ENCODE measurements around the gene ZNF580.

Gene ZNF580

DNA sequence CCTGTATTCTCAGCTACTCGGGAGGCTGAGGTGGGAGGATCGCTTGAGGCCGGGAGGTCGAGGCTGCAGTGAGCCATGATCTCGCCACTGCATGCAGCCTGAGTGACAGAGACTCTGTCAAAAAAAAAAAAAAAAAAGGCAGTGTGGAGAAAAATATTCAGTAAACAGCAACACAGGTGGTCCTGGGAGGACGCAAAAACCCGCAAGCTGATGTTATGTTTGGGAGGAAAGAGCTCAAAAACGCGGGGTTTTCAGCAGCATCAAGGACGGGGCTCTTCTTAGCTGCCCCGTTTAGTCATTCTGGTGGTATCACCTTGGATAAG is 15.8 kb upstream of the ZNF580 start:
- no peak for DNase-seq

DNA sequence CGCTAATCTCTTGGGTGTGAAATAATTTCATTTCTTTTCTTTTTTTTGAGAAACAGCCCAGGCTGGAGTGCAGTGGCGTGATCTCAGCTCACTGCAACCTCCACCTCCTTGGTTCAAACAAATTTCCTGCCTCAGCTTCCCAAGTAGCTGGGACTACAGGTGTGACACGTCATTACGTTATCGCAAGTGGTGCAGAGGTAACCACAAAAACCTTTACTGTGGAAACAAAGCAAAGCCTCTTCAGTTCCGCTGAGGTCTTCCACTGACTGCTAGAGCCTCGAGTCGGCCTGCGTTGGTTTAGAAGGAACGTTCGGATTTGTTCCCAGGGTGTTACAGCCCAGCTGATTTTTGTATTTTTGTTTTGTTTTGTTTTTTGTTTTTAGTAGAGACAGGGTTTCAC is 14.5 kb upstream of the ZNF580 start:
- no peak for DNase-seq

DNA sequence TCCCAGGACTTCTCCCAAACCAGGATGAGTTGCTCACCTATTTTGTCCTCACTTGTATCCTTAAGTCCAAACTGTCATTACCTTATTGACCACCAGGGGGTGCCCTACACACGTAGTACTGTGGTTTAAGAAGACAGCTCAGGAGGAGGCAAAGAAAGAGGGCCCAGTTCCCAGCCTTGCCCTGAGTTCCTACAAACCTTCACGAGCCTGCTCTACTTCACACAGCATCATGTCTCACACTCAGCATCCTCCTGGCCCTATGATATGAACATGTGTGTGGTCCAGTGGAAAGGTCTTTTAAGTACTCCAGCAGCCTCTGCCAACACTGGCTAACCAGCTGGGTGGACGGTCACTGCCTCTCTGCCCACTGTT is 8.4 kb upstream of the ZNF580 start:
- DNase-seq = peak; percentile 81

DNA sequence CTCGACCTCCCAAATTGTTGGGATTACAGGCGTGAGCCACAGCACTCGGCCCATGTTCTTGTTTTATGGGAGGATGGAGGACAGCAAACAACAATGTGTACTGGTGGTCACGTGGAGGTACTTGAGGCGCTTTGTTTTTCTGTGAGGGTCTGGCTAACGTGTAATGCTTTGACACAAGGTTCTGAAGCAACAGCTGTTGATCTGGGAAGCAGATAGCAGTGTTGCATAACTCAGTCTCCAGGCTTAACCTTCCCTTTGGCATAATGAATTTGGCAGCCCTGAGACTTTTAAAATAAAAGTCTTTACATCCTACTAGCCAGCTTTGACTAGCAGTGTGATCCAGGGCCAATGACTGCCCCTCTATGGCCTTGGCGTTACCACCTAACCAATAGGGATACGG is 6.9 kb upstream of the ZNF580 start:
- DNase-seq = no peak

DNA sequence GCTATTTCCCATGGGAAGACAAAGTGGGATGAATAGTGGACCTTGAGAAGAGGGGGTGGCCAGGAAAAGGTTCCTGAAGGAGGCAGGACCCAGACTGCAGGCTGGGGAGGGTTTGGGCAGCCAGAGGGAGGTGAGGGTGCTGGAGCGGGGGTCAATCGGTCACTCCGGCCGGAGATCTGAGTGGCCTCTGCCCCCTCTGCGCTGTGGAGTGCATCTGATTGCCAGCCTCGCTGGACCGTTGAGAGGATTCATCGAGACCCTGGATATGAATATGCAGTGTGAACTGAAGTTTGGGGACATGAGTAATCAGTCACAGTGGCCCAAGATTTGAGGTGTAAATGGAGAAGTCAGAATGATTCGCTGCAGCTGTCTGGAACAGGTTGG is 5.5 kb upstream of the ZNF580 start:
- DNase-seq = no peak

DNA sequence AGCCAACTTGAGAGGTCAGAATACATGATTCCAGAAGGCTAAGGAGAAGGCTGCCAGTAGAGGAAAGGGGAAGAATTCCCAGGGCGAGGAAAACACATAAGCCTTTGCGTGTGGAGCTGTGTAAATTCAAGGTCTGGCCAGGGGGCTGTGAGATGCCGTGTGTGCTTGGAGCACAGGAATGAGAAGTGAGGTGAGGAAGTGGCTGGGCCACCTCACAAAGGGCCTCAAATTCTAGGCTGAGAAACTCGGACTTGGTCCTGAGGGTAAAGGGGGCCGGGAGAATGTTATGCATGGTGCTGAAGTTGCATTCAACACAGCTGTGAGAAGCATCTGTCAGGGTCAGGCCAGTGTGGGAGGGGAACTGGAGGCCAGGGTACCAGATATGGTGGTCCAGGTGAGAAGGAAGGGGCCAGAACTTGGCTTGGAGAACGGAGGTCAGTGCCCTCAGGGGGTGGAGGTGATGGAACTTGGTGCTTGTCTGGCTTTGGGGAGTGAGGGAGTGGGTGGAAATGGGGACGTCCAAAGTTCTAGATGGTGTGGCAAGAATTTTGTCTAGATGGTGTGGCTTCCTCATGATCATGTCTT is 4.9 kb upstream of the ZNF580 start:
- DNase-seq = no peak

DNA sequence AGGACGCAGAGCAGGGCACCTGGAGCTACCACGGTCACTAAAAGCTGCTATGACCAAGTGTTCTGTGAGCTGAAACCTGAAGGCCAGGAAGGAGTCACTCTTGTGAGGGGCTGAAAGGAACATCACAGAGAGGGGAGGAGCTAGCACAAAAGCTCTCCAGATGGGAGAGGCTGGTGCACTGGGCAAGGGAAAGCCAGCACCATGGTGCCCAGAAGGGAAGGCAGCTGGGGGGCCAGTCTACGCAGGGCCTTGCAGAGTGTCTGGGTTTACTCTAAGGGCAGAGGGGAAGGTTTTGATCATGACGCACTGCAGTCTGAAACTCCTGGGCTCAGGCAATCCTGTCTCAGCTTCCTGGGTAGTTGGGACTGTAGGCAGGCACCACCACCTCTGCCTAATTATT is 4.1 kb upstream of the ZNF580 start:
- no peak for DNase-seq

DNA sequence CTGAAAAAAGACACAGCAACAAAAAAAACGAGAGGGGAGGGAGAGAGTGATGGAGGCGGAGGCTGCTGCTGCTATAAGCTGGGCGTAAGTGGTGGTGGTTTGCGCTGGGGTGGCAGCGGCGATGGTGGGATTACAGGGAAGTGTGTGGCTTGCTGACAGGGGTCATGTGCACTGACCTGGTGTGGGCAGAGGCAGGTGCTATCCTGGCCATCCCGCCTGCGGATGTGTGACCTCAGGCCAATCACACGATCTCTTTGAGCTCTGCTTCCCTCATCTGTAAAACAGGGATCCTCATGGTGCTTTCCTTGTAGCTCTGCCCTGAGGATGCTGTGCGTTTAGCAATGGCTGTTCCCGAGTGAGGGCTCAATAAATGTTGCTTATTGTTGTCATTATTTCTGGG is 3.3 kb upstream of the ZNF580 start:
- no peak for DNase-seq

DNA sequence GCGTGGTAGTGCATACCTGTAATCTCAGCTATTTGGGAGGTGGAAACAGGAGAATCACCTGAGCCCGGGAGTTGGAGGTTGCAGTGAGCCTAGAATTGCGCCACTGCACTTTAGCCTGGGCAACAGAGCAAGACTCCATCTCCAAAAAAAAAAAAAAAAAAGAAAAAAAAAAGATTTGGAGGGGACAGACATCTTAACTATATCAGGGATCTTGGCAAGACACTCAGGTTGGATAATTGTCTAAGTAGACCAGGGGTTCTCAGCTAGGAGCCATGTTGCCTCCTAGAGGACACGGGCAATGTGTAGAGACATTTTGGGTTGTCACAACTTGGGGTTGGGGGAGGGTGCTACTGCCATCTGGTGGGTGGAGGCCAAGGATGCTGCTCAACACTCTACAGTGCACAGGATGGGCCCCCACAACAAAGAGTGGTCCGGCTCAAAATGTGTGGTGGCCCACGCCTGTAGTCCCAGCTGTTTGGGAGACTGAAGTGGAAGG is 1.9 kb upstream of the ZNF580 start:
- DNase-seq = no peak

DNA sequence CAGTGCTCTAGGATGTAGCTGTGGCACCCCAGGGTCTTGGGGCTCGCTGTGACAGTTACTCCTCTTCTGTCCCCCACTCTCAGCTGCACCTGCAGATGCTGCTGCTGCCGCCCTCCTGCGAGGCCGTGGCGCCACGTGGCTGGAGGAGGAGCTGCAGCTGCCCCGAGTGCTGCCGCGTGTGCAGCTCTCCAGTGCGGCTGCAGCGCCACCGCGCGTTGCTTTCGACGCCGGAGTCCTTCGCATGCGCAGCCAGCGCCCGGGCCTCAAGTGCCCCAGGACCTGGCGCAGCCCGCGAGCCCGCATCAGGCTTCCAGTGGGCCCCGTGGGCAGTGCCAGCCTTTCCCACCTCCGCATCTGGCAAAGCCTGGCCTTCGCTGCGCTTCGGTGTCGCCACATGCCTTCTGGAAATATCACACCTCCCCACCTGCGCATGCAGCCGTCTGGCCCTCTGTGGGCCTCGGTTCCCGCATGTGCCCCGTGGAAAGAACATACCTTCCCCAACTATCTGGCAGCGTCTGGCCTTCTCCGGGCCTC is 692 bp upstream of the ZNF580 start:
- DNase-seq = peak; percentile 42

DNA sequence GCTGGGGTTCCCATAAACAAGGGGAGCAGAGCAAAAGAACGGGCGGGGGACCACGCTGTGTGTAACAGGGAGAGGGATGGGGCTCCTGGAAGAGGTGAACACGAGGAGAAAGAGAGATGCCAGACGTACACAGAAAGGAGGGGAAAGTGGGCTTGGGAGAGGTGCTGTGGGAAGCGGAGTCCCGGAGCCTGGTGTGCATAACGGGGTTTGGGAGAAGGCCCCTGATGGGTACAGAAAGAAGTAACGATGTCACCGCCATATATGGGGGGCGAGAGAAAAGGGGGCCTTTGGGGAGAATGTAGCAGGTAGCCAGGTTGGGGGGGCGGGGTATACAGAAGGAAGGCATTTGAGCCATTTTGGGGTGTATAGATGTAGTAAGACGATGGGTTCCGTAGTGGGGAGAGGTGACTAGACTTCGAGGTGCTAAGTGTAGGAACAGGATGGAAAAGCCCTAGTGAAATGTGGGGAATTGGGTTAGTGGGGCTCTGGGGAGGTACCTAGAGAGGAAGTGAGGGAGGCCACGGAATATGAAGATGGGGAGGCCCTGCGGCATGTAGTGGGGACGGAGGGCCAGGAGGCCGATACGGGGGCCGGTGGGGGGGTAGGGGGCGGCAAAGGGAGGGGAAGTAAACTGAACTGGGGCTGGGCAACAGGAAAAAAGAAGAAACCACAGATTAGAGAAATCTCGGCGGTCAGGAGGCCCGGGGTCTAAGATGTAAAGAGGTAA is 787 bp downstream of the ZNF580 start:
- DNase-seq = no peak

DNA sequence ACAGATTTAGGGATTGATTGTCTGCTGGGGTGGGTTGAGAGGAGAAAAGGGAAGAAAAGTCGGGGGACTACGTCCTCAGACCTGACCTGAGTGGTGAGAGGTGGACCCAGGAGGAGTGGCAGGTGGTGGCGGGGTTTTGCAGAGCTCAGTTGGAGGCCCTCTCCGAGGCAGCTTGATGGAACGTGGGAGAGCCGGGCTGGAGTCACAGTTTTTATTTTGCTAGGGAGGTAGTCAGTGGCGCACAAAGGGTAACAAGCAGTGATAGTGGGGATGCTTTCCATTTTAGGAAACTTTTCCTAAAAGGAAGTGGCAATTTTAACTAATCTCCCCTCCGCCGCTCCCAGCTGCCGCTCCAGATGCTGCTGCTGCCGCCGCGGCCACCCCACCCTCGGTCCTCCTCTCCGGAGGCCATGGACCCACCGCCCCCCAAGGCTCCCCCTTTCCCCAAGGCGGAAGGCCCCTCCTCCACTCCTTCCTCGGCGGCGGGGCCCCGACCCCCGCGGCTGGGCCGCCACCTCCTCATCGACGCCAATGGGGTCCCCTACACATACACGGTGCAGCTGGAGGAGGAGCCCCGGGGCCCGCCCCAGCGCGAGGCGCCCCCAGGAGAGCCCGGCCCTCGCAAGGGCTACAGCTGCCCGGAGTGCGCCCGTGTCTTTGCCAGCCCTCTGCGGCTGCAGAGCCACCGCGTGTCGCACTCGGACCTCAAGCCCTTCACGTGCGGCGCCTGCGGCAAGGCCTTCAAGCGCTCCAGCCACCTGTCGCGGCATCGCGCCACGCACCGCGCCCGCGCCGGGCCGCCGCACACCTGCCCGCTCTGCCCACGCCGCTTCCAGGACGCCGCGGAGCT is 1.6 kb downstream of the ZNF580 start:
- no peak for DNase-seq

DNA sequence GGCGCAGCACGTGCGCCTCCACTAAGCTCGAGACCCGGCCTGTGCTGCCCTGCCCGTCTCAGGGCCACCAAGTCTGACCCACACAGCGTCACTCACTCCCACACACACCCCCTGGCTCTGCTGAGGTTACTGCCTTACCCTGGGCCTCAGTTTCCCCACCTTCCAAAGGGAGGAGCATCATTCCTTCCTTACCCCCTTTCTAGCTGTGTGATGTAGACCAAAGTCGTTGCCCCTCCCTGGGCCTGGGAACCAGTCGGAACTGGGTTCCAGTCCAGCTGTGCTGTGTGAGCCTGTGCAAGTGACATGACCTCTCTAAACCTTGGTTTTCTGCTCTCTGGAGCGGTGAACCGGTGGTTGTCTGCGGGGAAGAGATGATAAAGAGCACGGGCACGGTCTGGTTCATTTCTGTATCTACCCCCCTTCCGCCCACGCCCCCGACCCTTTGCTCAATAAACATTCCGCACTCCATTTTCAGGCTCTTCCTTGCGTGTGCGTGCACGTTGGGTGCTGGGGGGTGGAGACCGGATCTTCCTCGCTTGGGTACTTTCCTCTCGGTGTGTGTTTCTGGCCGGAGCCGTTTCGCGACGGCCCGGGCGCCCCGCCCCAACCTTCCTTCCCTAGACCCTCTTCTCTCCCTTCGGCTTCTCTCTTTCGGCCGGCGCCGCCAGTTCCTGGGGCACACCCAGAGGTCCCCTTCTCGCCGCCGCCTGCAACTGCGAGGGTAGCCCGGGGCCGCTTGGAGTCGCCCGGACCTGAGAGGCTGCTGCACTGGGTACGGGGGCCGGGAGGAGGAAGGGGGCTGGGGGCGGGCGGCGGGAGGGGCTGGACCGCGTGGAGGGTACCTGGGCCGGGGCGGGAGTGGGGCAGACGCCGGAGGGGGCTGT is 2.4 kb downstream of the ZNF580 start, which contains the start of gene ZNF581:
Gene ZNF581, plus strand, starts transcription at position 647 of the 884 bp plus-strand sequence. CDS start 923 bp downstream, outside the sequence.
- peak; percentile 52 for DNase-seq

DNA sequence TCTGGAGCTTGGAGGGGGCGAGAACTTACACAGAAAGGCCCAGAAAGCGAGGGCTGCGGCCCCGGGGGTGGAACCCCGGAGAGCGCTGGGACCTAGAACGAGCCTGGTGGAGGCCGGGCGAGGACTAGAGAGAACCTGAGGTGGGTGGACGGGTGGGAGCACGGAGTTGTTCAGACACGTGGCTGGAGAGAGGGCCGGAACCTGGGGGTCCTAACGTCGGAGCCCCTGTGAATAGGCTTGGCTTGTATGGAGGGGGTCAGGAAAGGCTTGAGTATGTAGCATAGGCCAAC is 3.0 kb downstream of the ZNF580 start:
- no peak for DNase-seq

DNA sequence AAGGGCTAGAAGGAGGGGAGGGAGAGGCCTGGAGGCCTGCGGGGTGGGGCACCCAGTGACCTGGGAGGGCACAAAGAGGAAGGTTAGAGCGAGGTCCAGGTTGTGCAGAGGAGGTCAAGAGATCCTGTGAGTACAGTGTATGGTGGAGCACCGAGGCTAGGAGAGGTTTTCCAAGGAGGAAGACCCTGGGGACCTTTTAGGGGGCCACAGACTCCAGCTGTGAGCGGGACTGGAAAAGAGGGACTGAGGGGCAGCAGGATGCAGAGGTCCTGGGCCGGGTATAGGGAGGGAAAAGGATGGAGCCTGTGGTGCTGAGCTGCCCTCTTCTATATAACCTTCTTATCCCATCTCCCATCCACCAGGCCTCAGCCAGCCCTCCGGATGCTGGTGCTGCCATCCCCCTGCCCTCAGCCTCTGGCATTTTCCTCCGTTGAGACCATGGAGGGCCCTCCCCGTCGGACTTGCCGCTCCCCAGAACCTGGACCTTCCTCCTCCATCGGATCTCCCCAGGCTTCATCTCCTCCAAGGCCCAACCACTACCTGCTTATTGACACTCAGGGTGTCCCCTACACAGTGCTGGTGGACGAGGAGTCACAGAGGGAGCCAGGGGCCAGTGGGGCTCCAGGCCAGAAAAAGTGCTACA is 3.5 kb downstream of the ZNF580 start:
- DNase-seq = no peak

DNA sequence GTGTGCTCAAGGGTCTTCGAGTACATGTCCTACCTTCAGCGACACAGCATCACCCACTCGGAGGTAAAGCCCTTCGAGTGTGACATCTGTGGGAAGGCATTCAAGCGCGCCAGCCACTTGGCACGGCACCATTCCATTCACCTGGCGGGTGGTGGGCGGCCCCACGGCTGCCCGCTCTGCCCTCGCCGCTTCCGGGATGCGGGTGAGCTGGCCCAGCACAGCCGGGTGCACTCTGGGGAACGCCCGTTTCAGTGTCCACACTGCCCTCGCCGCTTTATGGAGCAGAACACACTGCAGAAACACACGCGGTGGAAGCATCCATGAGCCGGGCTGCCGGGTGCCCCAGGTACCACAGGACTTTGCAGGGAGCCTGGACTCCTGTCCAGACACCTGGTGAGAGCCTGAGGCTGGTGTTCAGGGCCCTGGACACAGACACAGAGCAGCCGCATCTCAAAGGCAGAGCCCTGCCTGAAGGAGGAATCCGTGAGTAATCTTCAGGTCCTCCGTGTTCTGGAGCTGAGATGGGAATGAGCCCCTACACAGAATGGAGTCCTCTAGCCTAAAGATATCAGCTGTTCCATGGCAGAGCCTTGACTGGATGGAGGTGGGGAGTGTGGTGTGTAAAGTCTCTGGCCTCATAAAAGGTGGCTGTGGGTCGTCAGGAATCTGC is 4.2 kb downstream of the ZNF580 start:
- no peak for DNase-seq

DNA sequence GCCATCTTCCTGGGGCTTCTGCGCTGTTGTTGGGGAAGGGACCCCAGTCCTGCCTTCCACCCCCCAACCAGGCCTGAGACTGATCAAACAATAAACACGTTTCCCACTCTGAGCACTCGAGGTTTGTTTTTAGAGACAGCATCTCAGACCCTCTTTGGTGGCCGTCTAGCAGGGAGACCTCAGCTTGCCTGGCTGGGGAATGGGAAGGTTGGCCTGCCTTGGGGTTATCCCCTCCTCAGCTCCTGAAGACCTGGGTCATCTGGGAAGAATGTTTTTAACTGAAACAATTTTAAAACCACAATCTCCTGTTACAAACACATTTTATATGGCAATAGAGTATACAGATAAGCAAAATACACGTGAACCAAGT is 4.7 kb downstream of the ZNF580 start:
- no peak for DNase-seq

DNA sequence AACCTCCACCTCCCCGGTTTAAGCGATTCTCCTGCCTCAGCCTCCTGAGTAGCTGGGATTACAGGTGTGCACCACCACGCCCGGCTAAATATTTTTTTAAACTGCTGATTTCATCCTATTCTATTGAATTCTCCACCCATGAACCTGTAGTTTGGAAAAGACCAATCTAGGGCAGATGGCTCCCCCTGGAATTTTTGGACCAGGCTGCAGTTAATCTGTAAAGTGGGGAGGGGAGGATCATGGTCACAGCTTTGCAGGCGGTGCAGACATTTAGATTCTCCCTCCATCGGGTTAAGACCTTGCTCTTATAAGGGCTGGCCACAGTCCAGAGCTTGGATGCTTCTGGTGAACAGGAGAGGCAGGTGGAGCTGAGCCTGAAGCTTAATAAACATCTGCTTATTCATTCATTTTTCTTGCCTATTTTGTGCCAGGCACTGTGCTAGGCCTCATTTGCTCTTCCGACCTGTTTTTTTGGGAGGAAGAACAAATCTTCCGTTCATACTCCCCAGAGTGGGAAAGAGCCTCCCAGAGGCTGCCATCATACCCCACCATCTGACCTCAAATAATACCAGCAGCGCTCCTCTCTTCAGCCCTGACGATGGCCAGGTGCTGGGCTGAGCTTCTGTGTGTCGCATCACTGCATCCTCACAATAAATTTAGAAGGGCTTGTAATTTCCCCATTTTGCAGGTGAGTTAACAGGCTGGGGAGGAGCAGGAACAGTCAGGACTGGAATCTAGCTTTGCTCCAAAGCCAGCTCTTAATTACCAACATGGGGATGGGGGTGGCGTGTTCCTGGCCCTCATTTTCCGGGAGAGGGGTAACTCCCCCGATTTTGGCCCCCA is 6.3 kb downstream of the ZNF580 start:
- no peak for DNase-seq

DNA sequence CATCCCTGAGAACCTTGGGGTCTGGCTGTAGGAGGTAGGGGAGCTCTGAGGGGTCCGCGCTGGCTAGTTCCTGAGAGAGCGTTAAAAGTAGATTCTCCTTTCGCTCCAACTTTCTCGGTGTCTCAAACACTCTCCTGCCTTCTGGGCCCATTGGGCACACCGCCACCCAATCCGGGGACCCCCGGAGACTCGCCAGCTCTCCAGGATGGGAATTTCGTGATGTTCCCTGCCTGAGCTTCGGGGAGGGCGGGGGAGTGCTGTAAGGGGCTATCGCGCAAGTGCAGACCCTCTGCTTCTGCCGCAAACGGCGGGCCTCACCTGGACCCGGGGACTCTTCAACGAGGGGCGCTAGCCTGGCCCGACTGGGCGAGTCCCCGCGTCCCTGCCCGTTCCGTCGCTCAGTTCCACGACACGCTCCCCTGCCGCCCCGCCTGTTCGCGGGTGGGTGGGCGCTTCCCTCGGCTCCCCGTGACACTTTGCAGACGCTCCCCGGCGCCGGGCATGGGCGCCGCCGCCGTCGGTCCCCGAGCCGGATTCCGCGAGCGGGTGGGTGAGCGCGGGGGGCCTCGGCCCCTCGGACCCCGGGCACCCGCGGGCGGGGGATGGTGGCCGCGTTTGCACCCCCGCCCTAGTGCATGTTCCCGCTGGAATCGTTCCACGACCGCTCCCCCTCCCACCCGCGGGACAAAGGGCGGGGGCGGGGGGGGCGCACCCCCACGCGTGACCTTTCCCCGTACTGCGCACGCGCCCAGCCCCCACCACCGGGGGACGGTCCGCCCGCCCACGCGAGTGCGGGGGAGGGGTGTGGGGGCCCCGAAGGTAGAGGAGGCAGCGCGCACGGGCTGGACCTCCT is 7.2 kb downstream of the ZNF580 start, which contains the start of gene CCDC106:
Gene CCDC106, plus strand, starts transcription at position 481 of the 853 bp plus-strand sequence. CDS start 835 bp downstream, outside the sequence.
- DNase-seq = peak; percentile 60
